K562 (cell line): ENCODE measurements around the gene ABLIM1. TPM values are rescaled to one million over a fixed set of nuclear protein-coding genes. Genes with fewer than 3 reads are reported as not detected.

Experiments used
- ATAC-seq: fragments of 200-7000 bp; cut with Tn5 transposase; 3 replicates; pipeline ENCODE4 v1.9.1; 2020; ENCODE audit warnings: moderate library complexity
- BruUV-seq: library from RNA; stranded (reverse); fragments of 400-500 nt; replicated peaks from 2 replicates; lab custom pipeline; 2021; lab: Mats Ljungman, UMichigan
- CTCF ChIA-PET: fragments of 300-600 bp; formaldehyde crosslinking; extraction: SDS; loops from one replicate; lab custom pipeline; 2021; ENCODE audit warnings: low intra/inter-chr PET ratio; lab: Yijun Ruan, JAX
- POLR2A ChIA-PET: fragments of 300-600, 350-650 bp; sonication (Branson Sonifier 250); formaldehyde crosslinking; extraction: SDS; loops from one replicate; lab custom pipeline; 2021; ENCODE audit warnings: antibody characterized with exemption, inconsistent platforms; lab: Yijun Ruan, JAX
- DNase-seq, 4 experiments: peaks; one replicate each; pipeline versions ENCODE4 v3.0.0 to v3.0.0-alpha.2; 2011 to 2018; ENCODE audit warnings: low spot score in 3 of 4, mixed read lengths in 3 of 4; ENCODE audit errors: extremely low read depth in 1 of 4
- FAIRE-seq: peaks from 2 replicates; lab custom pipeline; 2011; peaks lifted over from hg19 to GRCh38; lab: Jason Lieb, UNC
- H2AFZ ChIP-seq: 2 replicates; pipeline ENCODE4 v1.6.0; 2011; ENCODE audit warnings: low read depth, low read length, control low read depth, inconsistent platforms
- H3K27ac ChIP-seq: fragments of 200-600 bp; 3 replicates; pipeline ENCODE4 v1.8.0; 2011; ENCODE audit warnings: low read depth, mild to moderate bottlenecking, control low read depth, inconsistent platforms, low read length, moderate library complexity, mixed read lengths; ENCODE audit errors: extremely low read depth
- H3K27me3 ChIP-seq, 2 experiments: fragments of 300-600 bp in 1 of 2; 2 replicates in 1 of 2; 3 replicates in 1 of 2; pipeline versions ENCODE4 v1.6.0 to v1.8.0; 2011; ENCODE audit warnings: inconsistent platforms in 2 of 2, low read length in 2 of 2, mild to moderate bottlenecking in 1 of 2, mixed read lengths in 1 of 2, moderate library complexity in 1 of 2; ENCODE audit not compliant: control insufficient read depth in 2 of 2, insufficient read depth in 2 of 2
- H3K36me3 ChIP-seq: fragments of 300-600 bp; 3 replicates; pipeline ENCODE4 v1.8.0; 2011; ENCODE audit warnings: mild to moderate bottlenecking, low read length, inconsistent platforms; ENCODE audit not compliant: control insufficient read depth, insufficient read depth
- H3K4me1 ChIP-seq, 2 experiments: fragments of 200-600 bp in 1 of 2; replicated peaks in 1 of 2; 2 replicates in 1 of 2; 3 replicates in 1 of 2; pipeline versions ENCODE4 v1.5.1 to v1.8.0; 2011; ENCODE audit warnings: inconsistent platforms in 2 of 2, low read length in 2 of 2, mild to moderate bottlenecking in 1 of 2, mixed read lengths in 1 of 2, moderate library complexity in 1 of 2; ENCODE audit not compliant: control insufficient read depth in 2 of 2, insufficient read depth in 2 of 2
- H3K4me2 ChIP-seq: 2 replicates; pipeline ENCODE4 v1.6.1; 2011; ENCODE audit warnings: low read length, control low read depth, inconsistent platforms, mixed read lengths; ENCODE audit not compliant: insufficient read depth
- H3K4me3 ChIP-seq: fragments of 200-600 bp; sonication (generic), shearing (Covaris generic); 2 replicates; pipeline ENCODE4 v1.5.1; 2016; ENCODE audit warnings: control low read depth, inconsistent platforms
- H3K79me2 ChIP-seq: fragments of 200-600 bp; 3 replicates; pipeline ENCODE4 v1.8.0; 2011; ENCODE audit warnings: low read length, inconsistent platforms; ENCODE audit not compliant: control insufficient read depth, insufficient read depth
- H3K9ac ChIP-seq, 2 experiments: 2 replicates each; pipeline versions ENCODE4 v1.6.0 to v1.6.1; 2011; ENCODE audit warnings: low read depth in 2 of 2, low read length in 2 of 2, control low read depth in 1 of 2, inconsistent platforms in 1 of 2, mild to moderate bottlenecking in 1 of 2, mixed read lengths in 1 of 2; ENCODE audit not compliant: insufficient read depth in 1 of 2
- H3K9me1 ChIP-seq: one replicate; pipeline ENCODE4 v1.6.0; 2011; ENCODE audit warnings: inconsistent platforms, mild to moderate bottlenecking, low read length, moderate library complexity; ENCODE audit not compliant: control insufficient read depth, insufficient read depth
- H3K9me3 ChIP-seq: replicated peaks from 2 replicates; pipeline ENCODE4 v1.5.1; 2011; ENCODE audit warnings: low read depth, low read length, inconsistent platforms; ENCODE audit not compliant: control insufficient read depth, insufficient read depth
- H4K20me1 ChIP-seq: replicated peaks from 2 replicates; pipeline ENCODE4 v1.6.1; 2011; ENCODE audit warnings: low read length, inconsistent platforms, mixed read lengths; ENCODE audit not compliant: control insufficient read depth, insufficient read depth
- CHAMP1 ChIP-seq: fragments of 450-650 bp; IDR thresholded peaks from 2 replicates; pipeline ENCODE4 v1.6.1; 2016; ENCODE audit warnings: mild to moderate bottlenecking
- CHD2 ChIP-seq: IDR thresholded peaks from 2 replicates; pipeline ENCODE4 v1.6.1; 2011; ENCODE audit warnings: low read depth, low read length
- HLTF ChIP-seq: fragments of 450-650 bp; IDR thresholded peaks from 2 replicates; pipeline ENCODE4 v1.6.1; 2016
- KLF13 ChIP-seq: fragments of 450-650 bp; IDR thresholded peaks from 2 replicates; pipeline ENCODE4 v1.6.1; 2016; ENCODE audit warnings: missing genetic modification characterization, low read depth, mild to moderate bottlenecking, missing compliant biosample characterization, moderate library complexity, borderline replicate concordance
- MCM5 ChIP-seq: fragments of 450-650 bp; IDR thresholded peaks from 2 replicates; pipeline ENCODE4 v1.6.1; 2016; ENCODE audit warnings: low read depth
- NFE2 ChIP-seq: IDR thresholded peaks from 2 replicates; pipeline ENCODE4 v1.6.1; 2014; ENCODE audit warnings: antibody characterized with exemption, low read depth
- POLR2H ChIP-seq: IDR thresholded peaks from 2 replicates; pipeline ENCODE4 v1.6.1; 2016; ENCODE audit warnings: missing genetic modification characterization, low read depth, mild to moderate bottlenecking, control low read depth, missing compliant biosample characterization, moderate library complexity
- SMAD1 ChIP-seq: fragments of 150-350 bp; IDR thresholded peaks from 2 replicates; pipeline ENCODE4 v1.6.1; 2014; ENCODE audit warnings: low read length, low read depth; ENCODE audit not compliant: partially characterized antibody
- SOX6 ChIP-seq: fragments of 450-650 bp; IDR thresholded peaks from 2 replicates; pipeline ENCODE4 v1.6.1; 2014; ENCODE audit warnings: mild to moderate bottlenecking
- ZC3H4 ChIP-seq: sonication (generic); formaldehyde crosslinking; IDR thresholded peaks from 2 replicates; pipeline ENCODE4 v1.9.0; 2021; ENCODE audit warnings: missing genetic modification reagents, borderline replicate concordance
- WGBS: fragments of 100-300 bp; shearing (Covaris generic); methylation state at CpG from one replicate; pipeline ENCODE4 v1.1.6; 2016; ENCODE audit warnings: low coverage, mixed read lengths; ENCODE audit not compliant: insufficient coverage; ENCODE audit errors: missing lambda C conversion rate; 5-methylcytosine and 5-hydroxymethylcytosine counted together
- in situ Hi-C: fragments of 300-500 bp; cut with MboI; formaldehyde crosslinking; loops from 4 replicates; pipeline ENCODE4 v1.15.0; 2018; ENCODE audit warnings: inconsistent platforms, mixed read lengths
- intact Hi-C: fragments of 100-400 bp; cut with micrococcal nuclease; formaldehyde crosslinking; loops from 2 replicates; pipeline ENCODE4 v1.14.2; 2022
- polyA plus RNA-seq, 8 experiments: library from polyadenylated mRNA; depleted of rRNA in 4 of 8; stranded (reverse) in 5 of 8; unstranded in 3 of 8; fragments of >200 nt; fragmentation: Nextera tagmentation in 2 of 8; fragmentation: Illumina TruSeq in 1 of 8; extraction: Ambion mirVana in 2 of 8; extraction: Trizol in 1 of 8; gene quantifications; 2 replicates each; pipeline versions ENCODE4 v1.2.1 to v1.2.3, GENCODE V29; 2011 to 2014; ENCODE audit warnings: inconsistent platforms in 1 of 8, missing spikeins in 1 of 8
- total RNA-seq, 7 experiments: library from RNA; depleted of rRNA in 6 of 7; stranded (reverse); fragments of >200 nt in 6 of 7; fragmentation: Illumina TruSeq in 2 of 7; extraction: Trizol in 2 of 7; gene quantifications; 2 replicates each; pipeline versions ENCODE4 v1.2.1 to v1.2.3, GENCODE V29; 2011 to 2021; ENCODE audit warnings: low replicate concordance in 1 of 7
- TF ChIP-seq, protein P1 (sequence below): fragments of 450-650 bp; formaldehyde crosslinking; IDR thresholded peaks from 2 replicates; pipeline ENCODE4 v1.4.0; 2020; ENCODE audit warnings: mild to moderate bottlenecking, moderate library complexity
- TF ChIP-seq, protein P2 (sequence below): fragments of 250-450 bp; sonication (Bioruptor Pico); IDR thresholded peaks from 2 replicates; pipeline ENCODE4 v1.8.0; 2021; ENCODE audit warnings: borderline replicate concordance, mild to moderate bottlenecking, moderate library complexity; ENCODE audit not compliant: poor library complexity, severe bottlenecking
- TF ChIP-seq, protein P3 (sequence below): IDR thresholded peaks from 3 replicates; pipeline ENCODE4 v1.6.1; 2011; ENCODE audit warnings: borderline replicate concordance, mild to moderate bottlenecking; ENCODE audit not compliant: insufficient read length, insufficient read depth

ABLIM1 gene
- total and polyA plus RNA-seq, 9 of the 15 experiments (the other 6 are each of a cell fraction or from before 2014, with no cell fraction given) = 0.07 to 0.49 (median 0.14) TPM; not detected in 6

- no peak for ATAC-seq
- no peaks in the 10 kb centered on the region for H3K4me1 ChIP-seq
- CTCF ChIA-PET = no interaction called here
Observed at GRCh38 chr10:114519306-114519669, 138.8 kb downstream of the ABLIM1 start.

More at GRCh38 chr10:114519306-114519669, 138.8 kb downstream of the ABLIM1 start:
- no peak overlapping the region for H3K9ac ChIP-seq
- no peaks in the 10 kb centered on the region for H3K79me2 ChIP-seq
- no peak for FAIRE-seq
- intact Hi-C loops (no loop called here), in situ Hi-C loops (no loop called here)
- no peak overlapping the region for H2AFZ ChIP-seq
- H3K9me1 ChIP-seq = no peaks in the 10 kb centered on the region
- no peaks in the 10 kb centered on the region; a peak in 1 of 5 replicates for H3K27me3 ChIP-seq
- H3K4me2 ChIP-seq = no peak overlapping the region
- WGBS = 0% methylated on average over 5 of the region's 5 CpGs
- BruUV-seq = no TSS peak
- POLR2A ChIA-PET = interaction anchor here (0.6 kb wide), 1 partner anchor 253 kb away, joined by 3 read pairs; no protein-coding TSS in a partner anchor
- H4K20me1 ChIP-seq = no peaks in the 10 kb centered on the region; the same call in 1 of the 2 replicates
- no peak for TF ChIP-seq SMAD1
- TF ChIP-seq SOX6 = no peak
- no peak for TF ChIP-seq CHD2
- TF ChIP-seq, protein P1, sequence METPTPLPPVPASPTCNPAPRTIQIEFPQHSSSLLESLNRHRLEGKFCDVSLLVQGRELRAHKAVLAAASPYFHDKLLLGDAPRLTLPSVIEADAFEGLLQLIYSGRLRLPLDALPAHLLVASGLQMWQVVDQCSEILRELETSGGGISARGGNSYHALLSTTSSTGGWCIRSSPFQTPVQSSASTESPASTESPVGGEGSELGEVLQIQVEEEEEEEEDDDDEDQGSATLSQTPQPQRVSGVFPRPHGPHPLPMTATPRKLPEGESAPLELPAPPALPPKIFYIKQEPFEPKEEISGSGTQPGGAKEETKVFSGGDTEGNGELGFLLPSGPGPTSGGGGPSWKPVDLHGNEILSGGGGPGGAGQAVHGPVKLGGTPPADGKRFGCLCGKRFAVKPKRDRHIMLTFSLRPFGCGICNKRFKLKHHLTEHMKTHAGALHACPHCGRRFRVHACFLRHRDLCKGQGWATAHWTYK = no peak
- no peak for TF ChIP-seq HLTF
- TF ChIP-seq NFE2 = no peak
- TF ChIP-seq POLR2H (tag) = no peak
- TF ChIP-seq, protein P2, sequence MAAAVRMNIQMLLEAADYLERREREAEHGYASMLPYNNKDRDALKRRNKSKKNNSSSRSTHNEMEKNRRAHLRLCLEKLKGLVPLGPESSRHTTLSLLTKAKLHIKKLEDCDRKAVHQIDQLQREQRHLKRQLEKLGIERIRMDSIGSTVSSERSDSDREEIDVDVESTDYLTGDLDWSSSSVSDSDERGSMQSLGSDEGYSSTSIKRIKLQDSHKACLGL (CRISPR knock-in tag) = no peak
- TF ChIP-seq CHAMP1 = no peak
- TF ChIP-seq MCM5 = no peak
- TF ChIP-seq, protein P3, sequence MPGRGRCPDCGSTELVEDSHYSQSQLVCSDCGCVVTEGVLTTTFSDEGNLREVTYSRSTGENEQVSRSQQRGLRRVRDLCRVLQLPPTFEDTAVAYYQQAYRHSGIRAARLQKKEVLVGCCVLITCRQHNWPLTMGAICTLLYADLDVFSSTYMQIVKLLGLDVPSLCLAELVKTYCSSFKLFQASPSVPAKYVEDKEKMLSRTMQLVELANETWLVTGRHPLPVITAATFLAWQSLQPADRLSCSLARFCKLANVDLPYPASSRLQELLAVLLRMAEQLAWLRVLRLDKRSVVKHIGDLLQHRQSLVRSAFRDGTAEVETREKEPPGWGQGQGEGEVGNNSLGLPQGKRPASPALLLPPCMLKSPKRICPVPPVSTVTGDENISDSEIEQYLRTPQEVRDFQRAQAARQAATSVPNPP = no peak
- TF ChIP-seq ZC3H4 (CRISPR knock-in tag) = no peak
- TF ChIP-seq KLF13 (tag) = no peak
- TF ChIP-seq, all 486 proteins: peak for 0
- Histone ChIP-seq H3K36me3 (no peaks in the 10 kb centered on the region), H3K4me3 (no peak overlapping the region), H3K9me3 (no peaks in the 10 kb centered on the region), H3K27ac (no peak overlapping the region)
- DNase-seq = no peak
